C4-2B (cell line): ENCODE measurements around the gene UCHL5.

ENCODE experiments used
- CTCF ChIP-seq: fragments of 450-650 bp; conservative IDR thresholded peaks from 2 replicates; pipeline ENCODE4 v1.5.1; 2017; ENCODE audit warnings: mild to moderate bottlenecking
- ZFX ChIP-seq: fragments of 450-650 bp; IDR thresholded peaks from 2 replicates; pipeline ENCODE4 v1.6.1; 2017

GRCh38 chr1:192984080-192984479 is 75.1 kb downstream of the UCHL5 start:
- no peak for TF ChIP-seq CTCF
- no peak for TF ChIP-seq ZFX
